GM18505 (cell line): ENCODE data around the gene REPS1.
"Not testable (repeated sequence)": the region's sequence is repeated elsewhere in the genome, so short reads cannot be mapped to it uniquely, and the experiment has no call there.

ENCODE experiments used
- ATAC-seq: cut with Tn5 transposase; IDR thresholded peaks from one replicate; pipeline ENCODE4 v1.9.1; 2021; ENCODE audit not compliant: unreplicated experiment
- POLR2A ChIP-seq: IDR thresholded peaks from 4 replicates; pipeline ENCODE4 v1.6.1; 2011; ENCODE audit warnings: borderline replicate concordance; ENCODE audit not compliant: insufficient read depth, insufficient read length; ENCODE audit errors: extremely low read depth

The REPS1 gene

DNA sequence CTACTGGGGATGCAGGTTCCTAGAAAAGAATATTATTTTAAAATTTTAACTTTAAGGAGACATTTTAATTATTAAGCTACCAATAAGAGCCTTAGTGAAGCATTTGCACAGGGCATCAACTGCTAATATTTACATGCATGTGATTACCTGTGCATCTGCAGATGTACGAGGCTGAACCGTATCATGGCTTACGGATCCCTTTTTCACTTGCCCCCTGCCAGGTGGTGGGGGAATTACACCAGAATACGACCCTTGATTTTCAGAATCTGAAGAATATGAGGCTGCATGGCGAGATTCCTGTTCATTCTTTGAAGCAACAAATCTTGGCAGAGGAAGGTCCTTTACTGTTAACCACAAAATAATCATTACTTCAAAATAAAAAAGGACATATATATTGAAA, 42.7 kb downstream of the REPS1 start:
- ATAC-seq: no peak
- no peak for TF ChIP-seq POLR2A

DNA sequence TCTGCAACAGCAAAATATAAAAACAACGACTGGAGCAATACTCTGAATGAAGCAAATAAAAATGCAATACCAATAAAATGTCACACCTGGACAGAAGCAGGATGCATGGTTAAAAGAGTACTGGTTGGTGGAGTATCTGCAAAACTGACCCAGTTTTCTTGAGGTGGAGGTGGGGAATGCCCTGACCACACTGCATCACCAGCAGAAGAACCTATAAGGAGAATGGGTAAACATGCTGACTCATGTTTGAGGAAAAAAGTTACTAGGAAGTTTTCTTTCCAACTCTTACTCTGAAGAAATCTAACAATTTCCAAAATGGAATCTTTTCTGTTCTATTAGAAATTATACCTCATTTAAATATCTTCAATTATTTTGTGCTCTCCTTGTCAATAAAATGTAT, 43.6 kb downstream of the REPS1 start:
- no peak for ATAC-seq
- no peak for TF ChIP-seq POLR2A

DNA sequence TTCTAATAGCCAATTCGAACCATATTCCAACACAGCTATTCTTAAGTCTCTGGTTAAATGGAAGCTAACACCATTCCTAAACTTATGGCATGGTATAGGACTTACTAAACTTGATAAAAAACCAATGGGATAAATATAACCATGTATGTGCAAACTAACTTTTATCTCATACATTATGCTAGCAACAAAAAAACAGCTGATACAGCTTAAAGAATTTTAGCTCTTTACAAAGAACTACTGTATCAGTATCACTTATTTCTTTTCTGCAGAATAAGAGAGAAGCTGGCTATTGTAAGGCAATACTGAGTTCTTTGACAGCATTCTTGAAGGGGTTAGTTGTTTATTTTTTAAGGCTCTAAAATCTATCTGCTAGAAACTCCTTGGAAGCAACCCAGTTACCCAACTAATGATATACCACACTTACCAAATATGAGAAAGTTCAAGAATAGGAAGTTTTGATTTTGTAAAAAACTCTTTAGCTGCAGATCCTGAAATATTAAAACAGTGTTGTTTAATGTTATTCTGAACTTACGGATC, 44.9 kb downstream of the REPS1 start:
- ATAC-seq: no peak
- TF ChIP-seq POLR2A: no peak

GRCh38 chr6:138936873-138937272, 51.2 kb downstream of the REPS1 start:
- ATAC-seq: not testable (repeated sequence)

DNA sequence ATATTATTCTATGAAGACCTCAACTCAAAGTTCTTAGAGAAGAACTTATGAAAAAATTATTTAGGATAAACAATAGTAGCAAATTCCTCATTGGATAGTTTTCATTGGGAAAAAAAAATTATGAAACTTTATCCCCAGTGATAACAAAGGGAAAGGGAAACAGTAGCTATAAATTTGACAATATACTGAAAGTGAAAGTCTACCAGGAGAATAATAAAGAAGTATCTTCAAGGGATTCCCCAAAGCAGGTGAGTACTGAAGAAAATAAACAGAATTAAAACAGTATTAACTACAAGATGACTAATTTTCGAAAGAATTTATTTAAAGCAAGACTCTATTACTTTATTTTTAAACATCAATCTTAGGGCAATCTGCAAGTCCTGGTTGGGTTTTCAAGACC, 56.4 kb downstream of the REPS1 start:
- no peak for ATAC-seq
- TF ChIP-seq POLR2A: no peak

DNA sequence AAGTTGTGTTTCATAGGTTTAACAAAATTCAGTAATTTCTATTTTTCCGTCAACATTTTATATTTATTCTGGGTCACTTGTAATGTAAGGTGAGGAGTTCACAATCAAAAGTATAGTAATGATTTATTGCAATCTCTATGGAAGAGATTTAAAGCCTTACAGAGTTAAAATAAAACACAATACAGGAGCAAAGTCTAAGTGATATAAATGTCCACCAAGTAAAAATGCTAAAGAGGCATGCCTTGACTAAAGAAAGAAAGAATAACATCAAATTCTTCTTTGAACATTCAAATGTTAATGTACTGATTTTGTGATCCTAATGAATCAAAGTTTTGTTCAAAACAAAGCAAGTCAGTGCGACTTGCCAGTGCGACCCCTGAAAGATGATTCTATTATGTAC, 61.5 kb downstream of the REPS1 start:
- no peak for TF ChIP-seq POLR2A
- ATAC-seq: no peak

DNA sequence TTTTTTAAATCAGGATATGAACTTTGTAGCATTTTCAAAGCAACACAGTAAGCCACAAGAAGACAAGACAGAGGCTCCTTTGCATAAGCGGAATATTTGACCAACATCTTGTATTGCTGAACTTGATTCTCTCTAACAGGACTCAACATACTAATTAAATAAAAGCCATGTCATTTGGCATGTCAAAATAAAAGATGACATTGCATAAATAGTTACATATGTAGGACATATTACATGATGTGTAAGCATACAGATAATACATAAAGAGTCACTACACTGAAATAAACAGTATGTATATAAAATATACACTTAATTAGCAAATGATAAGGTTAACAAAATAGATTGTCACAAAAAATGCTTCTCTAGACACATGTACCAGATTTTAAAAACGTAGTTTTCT, 62.2 kb downstream of the REPS1 start:
- ATAC-seq: no peak
- no peak for TF ChIP-seq POLR2A

- ATAC-seq: no peak
- no peak for TF ChIP-seq POLR2A
Measured at GRCh38 chr6:138923561-138923960, 64.5 kb downstream of the REPS1 start.

GRCh38 chr6:138920906-138921305, 67.1 kb downstream of the REPS1 start:
- ATAC-seq: no peak
- TF ChIP-seq POLR2A: no peak

DNA sequence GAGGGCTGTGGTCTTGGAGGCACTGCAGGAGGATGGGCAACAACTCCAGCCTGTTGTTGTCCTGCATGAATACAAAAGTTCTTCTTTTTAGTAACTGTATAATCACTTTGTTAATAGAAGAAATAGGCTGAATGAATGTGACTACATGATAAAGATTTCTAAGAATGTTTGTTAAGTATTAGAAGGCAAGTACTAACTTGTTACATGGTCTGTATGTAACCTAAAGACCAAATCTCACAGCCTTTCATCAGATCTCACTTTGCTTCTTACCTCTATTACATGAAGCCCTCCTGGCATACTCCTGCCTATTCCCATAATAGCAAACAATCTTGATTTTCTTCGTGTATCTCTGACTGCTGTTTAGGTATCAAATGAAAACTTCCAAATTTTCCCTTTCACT, 73.4 kb downstream of the REPS1 start:
- no peak for TF ChIP-seq POLR2A
- ATAC-seq: no peak

- no peak for ATAC-seq
- no peak for TF ChIP-seq POLR2A
Measured at GRCh38 chr6:138912308-138912707, 75.7 kb downstream of the REPS1 start.

- TF ChIP-seq POLR2A: no peak
- ATAC-seq: no peak
Measured at GRCh38 chr6:138909975-138910374, 78.1 kb downstream of the REPS1 start.

DNA sequence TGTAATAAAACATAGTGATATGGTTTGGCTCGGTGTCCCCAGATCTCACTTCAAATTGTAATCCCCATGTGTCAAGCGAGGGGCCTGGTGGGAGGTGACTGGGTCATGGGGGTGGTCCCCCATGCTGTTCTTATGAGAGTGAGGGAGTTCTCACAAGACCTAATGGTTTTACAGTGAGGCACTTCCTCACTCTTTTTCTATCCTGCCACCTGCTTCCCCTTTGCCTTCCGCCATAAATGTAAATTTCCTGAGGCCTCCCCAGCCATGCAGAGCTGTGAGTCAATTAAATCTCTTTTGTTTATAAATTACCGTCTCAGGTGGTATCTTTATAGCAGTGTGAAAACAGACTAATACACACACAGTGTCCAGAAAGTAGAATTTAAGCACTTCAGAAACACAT, 78.5 kb downstream of the REPS1 start:
- ATAC-seq: no peak

GRCh38 chr6:138907167-138907566, 80.9 kb downstream of the REPS1 start:
- TF ChIP-seq POLR2A: no peak
- ATAC-seq: no peak

More for the DNA sequence above, 78.5 kb downstream of the REPS1 start:
- no peak for TF ChIP-seq POLR2A

DNA sequence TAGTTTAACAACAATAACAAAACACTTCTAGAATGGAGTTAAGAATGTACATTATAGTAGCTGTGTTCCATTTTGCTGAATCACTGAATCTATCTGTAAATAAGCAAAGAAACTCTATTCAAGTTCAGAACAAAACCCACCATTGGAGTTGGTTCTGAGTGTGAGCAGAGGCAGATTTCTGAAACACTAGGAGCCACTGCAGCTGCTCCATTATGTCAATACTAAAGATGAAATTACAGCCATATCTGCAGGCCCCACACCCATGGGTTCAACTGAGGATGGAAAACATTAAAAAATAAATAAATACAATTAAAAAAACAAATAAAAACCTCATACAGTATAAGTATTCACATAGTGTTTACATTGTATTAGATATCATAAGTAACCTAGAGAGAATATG, 91.0 kb downstream of the REPS1 start:
- no peak for ATAC-seq
- no peak for TF ChIP-seq POLR2A

GRCh38 chr6:138896104-138896756, 91.8 kb downstream of the REPS1 start:
- no peak for ATAC-seq
- no peak for TF ChIP-seq POLR2A
